Measurements from ENCODE around the gene INPP5A.

The INPP5A gene

GRCh38 chr10:132723330-132723970 is 185.9 kb downstream of the INPP5A start:
- TF ChIP-seq ZNF274 (IDR thresholded peaks at IDR 0.05; ENCODE audit: low read depth, low read length): no peak
- H3K4me3 ChIP-seq (ENCODE audit: low read length): no peak overlapping the region

DNA sequence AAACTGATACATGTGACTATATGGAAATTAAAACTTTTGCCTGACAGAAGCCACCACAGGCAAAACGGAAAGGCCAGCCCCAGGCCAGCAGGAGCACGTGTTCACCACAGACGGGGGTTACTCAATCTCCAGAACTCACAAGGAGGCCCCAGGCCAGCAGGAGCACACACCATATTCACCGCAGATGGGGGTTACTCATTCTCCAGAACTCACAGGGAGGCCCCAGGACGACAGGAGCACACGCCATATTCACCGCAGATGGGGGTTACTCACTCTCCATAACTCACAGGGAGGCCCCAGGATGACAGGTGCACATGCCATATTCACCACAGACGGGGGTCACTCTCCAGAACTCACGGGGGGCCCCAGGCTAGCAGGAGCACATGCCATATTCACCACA is 186.9 kb downstream of the INPP5A start:
- H3K4me3 ChIP-seq (ENCODE audit: low read length): no peak overlapping the region
- TF ChIP-seq ZNF274 (IDR thresholded peaks at IDR 0.05; ENCODE audit: low read depth, low read length): no peak

DNA sequence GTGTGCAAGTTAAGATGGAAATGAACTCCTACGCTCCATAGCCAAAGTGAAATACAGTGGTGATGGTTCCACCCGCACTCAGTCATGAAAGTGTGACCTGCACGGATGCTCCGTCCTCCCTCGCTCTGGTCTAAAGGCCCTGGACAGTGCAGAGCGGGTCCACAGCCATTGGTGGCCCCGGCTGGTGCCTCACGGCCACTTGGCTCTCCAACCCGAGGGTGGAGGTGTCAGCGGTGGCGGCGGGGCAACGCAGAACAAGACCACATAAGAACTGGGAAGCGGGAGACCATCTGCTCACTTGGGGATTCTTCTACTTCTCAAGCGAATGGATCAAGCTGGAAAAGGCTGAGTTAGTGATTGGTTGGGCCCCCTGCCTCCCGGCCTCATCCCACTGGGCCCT is 187.6 kb downstream of the INPP5A start:
- no peak for TF ChIP-seq ZNF274 (IDR thresholded peaks at IDR 0.05; ENCODE audit: low read depth, low read length)
- H3K4me3 ChIP-seq (ENCODE audit: low read length): no peak overlapping the region

DNA sequence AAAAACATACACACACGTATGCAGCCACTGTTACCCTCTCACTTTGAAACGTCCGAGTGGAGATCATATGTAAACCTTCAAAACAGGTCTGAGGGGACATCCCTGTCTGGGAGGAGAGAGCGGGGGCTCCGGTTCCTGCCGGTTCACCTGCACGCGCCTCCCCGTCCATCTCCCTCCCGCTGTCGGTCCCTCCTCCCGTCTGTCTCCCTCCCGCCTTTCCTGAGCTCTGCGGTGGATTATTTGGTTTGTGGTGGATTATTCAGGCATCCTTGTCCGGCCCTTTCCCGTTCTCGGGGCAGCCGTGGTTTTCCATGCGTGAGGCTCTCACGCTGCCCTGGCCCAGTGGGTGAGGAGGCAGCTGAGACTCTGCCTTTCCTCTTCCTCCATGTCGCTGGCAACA is 188.6 kb downstream of the INPP5A start:
- TF ChIP-seq ZNF274 (IDR thresholded peaks at IDR 0.05; ENCODE audit: low read depth, low read length): no peak
- no peak overlapping the region for H3K4me3 ChIP-seq (ENCODE audit: low read length)

GRCh38 chr10:132726951-132727350 is 189.4 kb downstream of the INPP5A start:
- TF ChIP-seq ZNF274 (IDR thresholded peaks at IDR 0.05; ENCODE audit: low read depth, low read length): no peak
- H3K4me3 ChIP-seq (ENCODE audit: low read length): no peak overlapping the region

DNA sequence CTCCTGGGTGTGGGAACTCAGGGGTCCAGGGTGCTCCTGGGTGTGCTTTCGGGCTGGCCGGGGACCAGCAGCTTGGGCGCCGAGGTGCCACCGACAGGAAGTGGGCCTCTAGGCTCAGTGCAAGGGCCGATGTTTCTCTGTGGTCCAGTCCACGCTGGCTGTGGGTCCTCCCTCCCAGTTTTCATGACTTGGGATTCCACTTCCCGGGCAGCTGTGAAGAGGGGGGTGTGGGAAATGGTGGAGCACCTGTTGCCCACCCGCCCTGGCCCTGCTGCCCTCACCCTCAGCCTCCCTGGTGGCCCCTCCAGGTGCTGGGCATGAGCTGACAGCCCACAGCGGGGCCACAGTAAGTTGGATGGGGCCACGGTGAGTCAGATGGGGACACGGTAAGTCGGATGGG is 189.8 kb downstream of the INPP5A start:
- no peak for TF ChIP-seq ZNF274 (IDR thresholded peaks at IDR 0.05; ENCODE audit: low read depth, low read length)
- no peak overlapping the region for H3K4me3 ChIP-seq (ENCODE audit: low read length)

DNA sequence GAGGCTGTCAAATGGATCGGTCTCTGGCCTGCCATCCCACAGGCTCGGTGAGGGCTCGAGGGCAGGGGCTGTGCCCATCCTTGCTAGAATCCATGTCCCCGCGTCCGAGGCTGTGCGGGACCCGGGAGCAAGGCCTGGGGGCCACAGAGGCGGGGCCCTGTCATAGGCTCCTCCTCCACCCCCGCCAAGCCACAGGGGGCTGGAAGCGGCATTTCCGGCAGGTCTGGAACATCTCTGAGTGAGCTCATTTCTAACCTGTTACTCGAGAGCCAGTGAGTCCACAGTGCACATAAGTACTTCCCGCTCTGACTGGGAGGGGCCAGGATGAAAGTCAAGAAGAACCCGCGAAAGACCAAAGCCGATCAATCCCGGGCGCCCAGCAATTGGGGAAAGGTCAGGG is 190.7 kb downstream of the INPP5A start:
- TF ChIP-seq ZNF274 (IDR thresholded peaks at IDR 0.05; ENCODE audit: low read depth, low read length): no peak
- no peak overlapping the region for H3K4me3 ChIP-seq (ENCODE audit: low read length)

DNA sequence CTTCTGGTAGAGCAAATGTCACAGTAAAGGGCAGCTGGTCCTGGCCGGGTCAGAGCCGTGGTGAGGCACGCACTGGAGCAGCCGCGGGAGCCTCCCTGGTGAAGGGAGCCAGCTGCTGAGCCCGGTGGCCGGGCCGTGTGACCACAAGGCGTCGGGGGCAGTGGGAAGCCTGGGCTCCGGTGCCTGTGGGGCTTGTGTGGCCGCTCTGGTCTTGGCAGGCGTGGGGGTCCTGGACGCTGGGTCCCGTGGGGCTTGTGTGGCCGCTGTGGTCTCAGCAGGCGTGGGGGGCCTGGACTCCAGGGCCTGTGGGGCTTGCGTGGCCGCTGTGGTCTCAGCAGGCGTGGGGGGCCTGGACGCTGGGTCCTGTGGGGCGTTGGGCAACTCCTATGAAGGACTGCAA is 191.2 kb downstream of the INPP5A start:
- no peak for TF ChIP-seq ZNF274 (IDR thresholded peaks at IDR 0.05; ENCODE audit: low read depth, low read length)
- H3K4me3 ChIP-seq (ENCODE audit: low read length): no peak overlapping the region

- no peak for TF ChIP-seq ZNF274 (IDR thresholded peaks at IDR 0.05; ENCODE audit: low read depth, low read length)
- no peak overlapping the region for H3K4me3 ChIP-seq (ENCODE audit: low read length)
Observed at GRCh38 chr10:132729810-132730572, 192.4 kb downstream of the INPP5A start.

DNA sequence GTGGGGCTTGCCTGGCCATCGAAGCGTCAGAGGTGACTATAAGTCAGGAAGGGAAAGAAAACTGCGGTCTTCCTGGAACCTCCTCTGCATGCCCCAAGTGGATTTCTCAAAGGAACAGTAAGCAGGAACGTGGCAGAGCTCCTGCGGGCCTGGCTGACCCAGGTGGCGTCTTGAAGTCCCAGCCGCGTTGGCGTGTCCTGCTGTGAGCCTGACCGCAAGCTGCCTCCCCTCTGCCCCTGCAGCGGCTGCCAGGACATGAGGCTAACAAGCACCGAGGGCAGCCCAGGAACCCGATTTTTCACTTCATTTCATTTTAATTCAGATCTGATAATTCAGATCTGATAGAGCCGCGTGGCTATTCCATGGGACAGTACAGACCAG is 193.0 kb downstream of the INPP5A start:
- no peak overlapping the region for H3K4me3 ChIP-seq (ENCODE audit: low read length)
- no peak for TF ChIP-seq ZNF274 (IDR thresholded peaks at IDR 0.05; ENCODE audit: low read depth, low read length)

DNA sequence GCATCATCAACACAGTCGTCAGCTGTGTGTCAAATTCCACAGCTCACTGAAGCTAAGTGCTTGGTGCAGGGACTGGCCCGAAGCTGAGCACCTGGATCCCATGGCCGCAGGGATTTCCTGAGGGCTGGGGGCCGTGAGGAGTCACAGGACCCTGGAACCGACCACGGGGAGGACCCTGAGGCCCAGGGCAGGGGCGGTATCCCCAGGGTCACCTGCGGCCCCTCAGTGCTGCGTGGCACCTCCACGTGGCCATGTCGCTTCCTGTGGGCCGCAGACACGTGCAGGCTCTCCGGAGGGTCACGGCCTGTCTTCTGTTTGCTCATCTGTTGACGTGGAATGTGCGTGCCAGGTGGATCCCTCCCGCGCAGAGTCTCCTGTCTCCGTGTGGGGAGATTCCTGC is 194.9 kb downstream of the INPP5A start:
- no peak for TF ChIP-seq ZNF274 (IDR thresholded peaks at IDR 0.05; ENCODE audit: low read depth, low read length)
- no peak overlapping the region for H3K4me3 ChIP-seq (ENCODE audit: low read length)

DNA sequence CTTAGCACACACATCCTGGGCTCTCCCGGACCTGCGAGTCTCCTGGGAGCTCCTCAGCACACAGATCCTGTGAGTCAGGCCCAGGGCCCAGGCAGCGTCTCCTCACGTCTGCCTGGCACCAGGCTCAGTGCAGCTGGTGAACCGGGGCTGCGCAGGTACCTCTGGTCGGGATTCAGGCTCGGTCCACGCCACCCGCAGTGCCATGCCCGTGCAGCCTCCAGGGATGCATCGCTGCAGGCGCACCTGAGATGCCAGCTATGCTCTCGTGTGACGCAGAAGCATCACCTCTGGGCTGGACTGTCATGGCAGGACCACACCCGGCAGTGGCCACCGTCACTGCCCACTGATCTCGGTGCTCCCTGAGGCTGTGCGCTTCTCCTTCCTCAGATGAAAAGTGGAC is 196.3 kb downstream of the INPP5A start:
- no peak for TF ChIP-seq ZNF274 (IDR thresholded peaks at IDR 0.05; ENCODE audit: low read depth, low read length)
- H3K4me3 ChIP-seq (ENCODE audit: low read length): no peak overlapping the region

DNA sequence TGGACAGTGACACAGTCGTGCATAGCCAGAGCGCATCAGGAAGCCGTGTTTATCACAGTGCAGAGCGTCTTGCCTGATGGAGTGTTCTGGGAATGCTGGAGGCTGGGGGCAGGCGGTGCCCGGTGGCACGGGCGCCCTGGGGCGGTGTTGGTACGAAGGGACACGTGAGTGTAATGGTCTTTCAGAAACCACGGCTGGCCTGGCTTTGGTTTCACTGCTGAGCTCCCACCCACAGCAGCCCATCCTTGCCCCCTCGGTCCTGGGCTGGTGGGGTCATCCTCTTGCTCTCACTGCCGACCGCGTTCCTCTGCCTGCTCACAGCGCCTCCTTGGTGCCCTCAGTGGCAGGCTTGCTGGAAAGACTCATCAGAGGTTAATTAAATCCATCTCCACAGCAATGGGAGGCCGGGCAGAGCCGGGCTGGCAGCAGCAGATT is 197.8 kb downstream of the INPP5A start:
- no peak overlapping the region for H3K4me3 ChIP-seq (ENCODE audit: low read length)
- TF ChIP-seq ZNF274 (IDR thresholded peaks at IDR 0.05; ENCODE audit: low read depth, low read length): no peak

- H3K4me3 ChIP-seq (ENCODE audit: low read length): no peak overlapping the region
- no peak for TF ChIP-seq ZNF274 (IDR thresholded peaks at IDR 0.05; ENCODE audit: low read depth, low read length)
Observed at GRCh38 chr10:132735923-132736391, 198.4 kb downstream of the INPP5A start.

DNA sequence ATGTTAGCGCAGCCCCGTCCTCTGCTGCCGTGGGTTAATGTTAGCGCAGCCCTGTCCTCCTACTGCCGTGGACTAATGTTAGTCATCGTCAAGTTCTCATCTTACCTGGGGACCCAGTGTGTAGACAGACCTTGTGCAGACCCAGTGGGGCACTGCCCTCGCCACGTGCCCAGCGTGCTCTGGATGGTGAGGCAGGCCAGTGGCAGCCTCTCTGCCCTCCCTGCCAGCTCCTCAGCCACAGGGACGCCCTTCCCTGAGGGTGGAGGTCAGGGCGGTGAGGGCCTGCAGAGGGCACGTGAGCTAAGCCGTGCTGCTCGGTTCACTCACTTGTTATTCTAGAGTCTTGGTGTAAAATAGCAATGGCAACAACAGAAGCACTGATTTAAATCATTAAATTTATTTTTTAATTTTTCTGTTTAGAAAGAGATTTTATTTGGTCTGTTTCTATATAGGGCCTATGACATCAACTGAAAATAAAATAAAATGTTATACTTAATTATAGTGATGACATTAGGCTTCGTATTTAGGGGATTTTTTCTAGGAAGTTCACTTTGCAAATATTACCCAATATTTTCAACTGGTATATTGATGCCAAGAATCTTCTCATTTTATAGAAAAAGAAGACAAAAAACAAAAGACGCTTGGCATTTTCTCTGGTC is 199.9 kb downstream of the INPP5A start:
- no peak for TF ChIP-seq ZNF274 (IDR thresholded peaks at IDR 0.05; ENCODE audit: low read depth, low read length)
- no peak overlapping the region for H3K4me3 ChIP-seq (ENCODE audit: low read length)
